IPS-18a (cell line): ENCODE data around the gene CBL.

Experiments used
- H3K27ac ChIP-seq: one replicate; pipeline ENCODE4 v1.5.1; 2013; ENCODE audit warnings: low read length
- H3K27me3 ChIP-seq: one replicate; pipeline ENCODE4 v1.6.1; 2013; ENCODE audit warnings: mild to moderate bottlenecking, low read length; ENCODE audit not compliant: control insufficient read depth, insufficient read depth
- H3K36me3 ChIP-seq: one replicate; pipeline ENCODE4 v1.6.1; 2013; ENCODE audit warnings: low read depth, low read length; ENCODE audit not compliant: control insufficient read depth
- H3K4me1 ChIP-seq: one replicate; pipeline ENCODE4 v1.6.1; 2013; ENCODE audit warnings: low read depth, low read length; ENCODE audit not compliant: control insufficient read depth
- H3K4me3 ChIP-seq: one replicate; pipeline ENCODE4 v1.5.1; 2013; ENCODE audit warnings: low read length
- H3K9ac ChIP-seq: one replicate; pipeline ENCODE4 v1.6.1; 2013; ENCODE audit warnings: mild to moderate bottlenecking, low read length, moderate library complexity
- H3K9me3 ChIP-seq: one replicate; pipeline ENCODE4 v1.6.1; 2013; ENCODE audit warnings: low read depth, low read length; ENCODE audit not compliant: control insufficient read depth

The CBL gene

GRCh38 chr11:119254239-119254638, 48.1 kb downstream of the CBL start:
- no peak overlapping the region for H3K9ac ChIP-seq
- no peaks in the 10 kb centered on the region for H3K27me3 ChIP-seq
- no peaks in the 10 kb centered on the region for H3K4me1 ChIP-seq
- peaks cover 3% of the 10 kb centered on the region for H3K36me3 ChIP-seq
- no peaks in the 10 kb centered on the region for H3K9me3 ChIP-seq
- H3K27ac ChIP-seq: no peak overlapping the region
- no peak overlapping the region for H3K4me3 ChIP-seq

DNA sequence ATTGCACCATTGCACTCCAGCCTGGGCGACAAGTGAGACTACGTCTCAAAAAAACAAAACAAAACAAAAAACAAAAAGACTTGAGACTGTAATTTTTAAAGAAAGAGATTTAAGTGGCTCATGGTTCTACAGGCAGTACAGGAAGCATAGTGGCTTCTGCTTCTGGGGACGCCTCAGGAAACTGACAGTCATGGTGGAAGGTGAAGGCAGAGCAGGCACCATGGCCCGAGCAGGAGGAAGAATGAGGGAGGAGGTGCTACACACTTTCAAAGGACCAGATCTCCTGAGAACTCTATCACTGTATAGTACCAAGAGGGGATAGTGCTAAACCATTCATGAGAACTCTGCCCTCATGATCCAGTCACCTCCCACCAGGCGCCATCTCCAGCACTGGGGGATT, 52.0 kb downstream of the CBL start:
- Histone ChIP-seq H3K36me3 (no peaks in the 10 kb centered on the region), H3K9me3 (no peaks in the 10 kb centered on the region), H3K4me1 (no peaks in the 10 kb centered on the region), H3K9ac (no peak overlapping the region), H3K27ac (no peak overlapping the region), H3K4me3 (no peak overlapping the region), H3K27me3 (no peaks in the 10 kb centered on the region)

DNA sequence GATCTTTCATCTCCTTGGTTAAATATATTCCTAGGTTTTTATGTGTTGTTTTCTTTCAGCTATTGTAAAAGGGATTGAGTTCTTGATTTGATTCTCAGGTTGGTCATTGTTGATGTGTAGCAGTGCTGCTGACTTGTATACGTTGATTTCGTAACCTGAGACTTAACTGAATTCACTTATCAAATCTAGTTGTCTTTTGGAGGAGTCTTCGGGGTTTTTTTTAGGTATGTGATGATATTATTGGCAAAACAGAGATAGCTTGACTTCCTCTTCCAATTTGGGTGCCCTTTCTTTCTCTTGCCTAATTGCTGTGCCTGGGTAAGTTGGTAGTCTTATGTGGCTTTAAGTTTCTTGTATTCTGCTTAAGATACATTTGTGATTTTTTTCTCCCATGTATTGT, 52.8 kb downstream of the CBL start:
- Histone ChIP-seq H3K4me1 (no peaks in the 10 kb centered on the region), H3K9ac (no peak overlapping the region), H3K9me3 (no peaks in the 10 kb centered on the region), H3K27ac (no peak overlapping the region), H3K4me3 (no peak overlapping the region), H3K36me3 (no peaks in the 10 kb centered on the region), H3K27me3 (no peaks in the 10 kb centered on the region)

- no peak overlapping the region for H3K4me3 ChIP-seq
- no peaks in the 10 kb centered on the region for H3K9me3 ChIP-seq
- H3K36me3 ChIP-seq: no peaks in the 10 kb centered on the region
- no peak overlapping the region for H3K9ac ChIP-seq
- peak overlapping the region; percentile 15 for H3K27ac ChIP-seq
- no peaks in the 10 kb centered on the region for H3K27me3 ChIP-seq
- H3K4me1 ChIP-seq: no peaks in the 10 kb centered on the region
These were observed 56.7 kb downstream of the CBL start for GRCh38 chr11:119262668-119263351.

GRCh38 chr11:119263352-119263940, 57.3 kb downstream of the CBL start:
- no peaks in the 10 kb centered on the region for H3K4me1 ChIP-seq

GRCh38 chr11:119266063-119266462, 59.9 kb downstream of the CBL start:
- no peak overlapping the region for H3K27ac ChIP-seq
- no peak overlapping the region for H3K9ac ChIP-seq
- H3K36me3 ChIP-seq: no peaks in the 10 kb centered on the region
- H3K9me3 ChIP-seq: no peaks in the 10 kb centered on the region
- no peaks in the 10 kb centered on the region for H3K4me1 ChIP-seq
- H3K4me3 ChIP-seq: no peak overlapping the region
- no peaks in the 10 kb centered on the region for H3K27me3 ChIP-seq

More at GRCh38 chr11:119263352-119263940, 57.3 kb downstream of the CBL start:
- Histone ChIP-seq H3K27ac (no peak overlapping the region), H3K9ac (no peak overlapping the region), H3K9me3 (no peaks in the 10 kb centered on the region), H3K36me3 (no peaks in the 10 kb centered on the region), H3K27me3 (no peaks in the 10 kb centered on the region), H3K4me3 (no peak overlapping the region)

- Histone ChIP-seq H3K27ac (no peak overlapping the region), H3K9me3 (no peaks in the 10 kb centered on the region), H3K36me3 (no peaks in the 10 kb centered on the region), H3K4me3 (no peak overlapping the region), H3K9ac (no peak overlapping the region), H3K4me1 (no peaks in the 10 kb centered on the region), H3K27me3 (no peaks in the 10 kb centered on the region)
These were observed 60.5 kb downstream of the CBL start for GRCh38 chr11:119266517-119267255.

GRCh38 chr11:119267645-119268044, 61.5 kb downstream of the CBL start:
- Histone ChIP-seq H3K4me3 (no peak overlapping the region), H3K9ac (no peak overlapping the region), H3K4me1 (no peaks in the 10 kb centered on the region), H3K27ac (no peak overlapping the region), H3K36me3 (no peaks in the 10 kb centered on the region), H3K27me3 (no peaks in the 10 kb centered on the region), H3K9me3 (no peaks in the 10 kb centered on the region)

GRCh38 chr11:119273721-119274120, 67.6 kb downstream of the CBL start:
- Histone ChIP-seq H3K9me3 (no peaks in the 10 kb centered on the region), H3K9ac (no peak overlapping the region), H3K27me3 (no peaks in the 10 kb centered on the region), H3K4me1 (no peaks in the 10 kb centered on the region), H3K36me3 (peaks cover 48% of the 10 kb centered on the region), H3K27ac (no peak overlapping the region), H3K4me3 (no peak overlapping the region)

- no peaks in the 10 kb centered on the region for H3K27me3 ChIP-seq
- H3K9ac ChIP-seq: no peak overlapping the region
- H3K9me3 ChIP-seq: no peaks in the 10 kb centered on the region
- H3K4me3 ChIP-seq: no peak overlapping the region
- no peak overlapping the region for H3K27ac ChIP-seq
- H3K4me1 ChIP-seq: no peaks in the 10 kb centered on the region
- peaks cover 51% of the 10 kb centered on the region for H3K36me3 ChIP-seq
These were observed 71.5 kb downstream of the CBL start for GRCh38 chr11:119277660-119278059.

GRCh38 chr11:119282495-119282894, 76.4 kb downstream of the CBL start:
- no peaks in the 10 kb centered on the region for H3K9me3 ChIP-seq
- H3K36me3 ChIP-seq: peaks cover 41% of the 10 kb centered on the region
- no peak overlapping the region for H3K27ac ChIP-seq

More at GRCh38 chr11:119282495-119282894, 76.4 kb downstream of the CBL start:
- no peaks in the 10 kb centered on the region for H3K4me1 ChIP-seq
- H3K4me3 ChIP-seq: no peak overlapping the region
- no peak overlapping the region for H3K9ac ChIP-seq
- no peaks in the 10 kb centered on the region for H3K27me3 ChIP-seq
